ENCODE data around the gene CDC42BPA. TPM values are rescaled to one million over a fixed set of nuclear protein-coding genes. Genes with fewer than 3 reads are reported as not detected.

The CDC42BPA gene
- polyA plus RNA-seq, 1 donor from 2014 or later: 22.9 TPM

DNA sequence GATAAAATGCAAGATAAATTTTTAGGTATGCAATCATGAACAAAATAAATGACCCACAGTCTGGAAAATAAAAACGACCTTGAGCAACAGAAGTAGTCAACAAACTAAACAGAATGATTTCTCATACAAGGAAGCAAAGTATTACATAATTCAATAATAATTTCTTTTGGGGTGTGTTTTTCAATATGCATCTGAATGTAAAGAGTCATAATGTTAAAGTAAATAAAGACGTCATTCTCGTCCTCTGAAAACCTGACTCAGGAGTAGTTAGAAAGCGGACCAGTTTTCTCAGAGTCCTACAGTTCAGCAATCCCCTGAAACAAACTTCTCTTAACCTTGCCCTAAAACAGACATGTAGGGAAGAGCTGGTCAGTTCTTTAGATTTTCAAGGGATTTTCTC lies 18.6 kb downstream of the CDC42BPA start:
- Histone ChIP-seq H4K20me1 (ENCODE audit: insufficient read depth) (no peaks in the 10 kb centered on the region), H3K4me3 (ENCODE audit: low read length) (no peak overlapping the region), H3K9me3 (ENCODE audit: low read length) (no peaks in the 10 kb centered on the region), H3F3A (ENCODE audit: insufficient read depth, low read length, poor library complexity, severe bottlenecking) (no peaks in the 10 kb centered on the region), H3K9ac (ENCODE audit: low read length) (no peak overlapping the region), H3K27me3 (ENCODE audit: insufficient read depth, low read depth, low read length) (no peaks in the 10 kb centered on the region), H3K36me3 (ENCODE audit: insufficient read depth, low read length) (peaks cover 3% of the 10 kb centered on the region), H3K4me2 (ENCODE audit: low read length) (no peak overlapping the region), H3K9me2 (ENCODE audit: insufficient read depth, low read length) (no peaks in the 10 kb centered on the region), H3K27ac (ENCODE audit: low read length) (no peak overlapping the region), H3K79me2 (replicated peaks; ENCODE audit: insufficient read depth, low read length) (peaks cover 36% of the 10 kb centered on the region), H2AFZ (ENCODE audit: low read depth, low read length) (no peak overlapping the region)
- TF ChIP-seq SMC3 (conservative IDR thresholded peaks at IDR 0.05; ENCODE audit: poor library complexity) (no peak), MXI1 (conservative IDR thresholded peaks at IDR 0.05; ENCODE audit: poor library complexity, severe bottlenecking) (no peak), RAD21 (conservative IDR thresholded peaks at IDR 0.05) (no peak), TAF1 (IDR thresholded peaks at IDR 0.05; ENCODE audit: low read depth) (no peak), EZH2 (IDR thresholded peaks at IDR 0.05; ENCODE audit: borderline replicate concordance, insufficient read depth, low read length, poor library complexity, severe bottlenecking) (no peak), POLR2AphosphoS5 (IDR thresholded peaks at IDR 0.05) (no peak), EP300 (conservative IDR thresholded peaks at IDR 0.05; ENCODE audit: poor library complexity, severe bottlenecking) (no peak)
- TF ChIP-seq, protein P1, sequence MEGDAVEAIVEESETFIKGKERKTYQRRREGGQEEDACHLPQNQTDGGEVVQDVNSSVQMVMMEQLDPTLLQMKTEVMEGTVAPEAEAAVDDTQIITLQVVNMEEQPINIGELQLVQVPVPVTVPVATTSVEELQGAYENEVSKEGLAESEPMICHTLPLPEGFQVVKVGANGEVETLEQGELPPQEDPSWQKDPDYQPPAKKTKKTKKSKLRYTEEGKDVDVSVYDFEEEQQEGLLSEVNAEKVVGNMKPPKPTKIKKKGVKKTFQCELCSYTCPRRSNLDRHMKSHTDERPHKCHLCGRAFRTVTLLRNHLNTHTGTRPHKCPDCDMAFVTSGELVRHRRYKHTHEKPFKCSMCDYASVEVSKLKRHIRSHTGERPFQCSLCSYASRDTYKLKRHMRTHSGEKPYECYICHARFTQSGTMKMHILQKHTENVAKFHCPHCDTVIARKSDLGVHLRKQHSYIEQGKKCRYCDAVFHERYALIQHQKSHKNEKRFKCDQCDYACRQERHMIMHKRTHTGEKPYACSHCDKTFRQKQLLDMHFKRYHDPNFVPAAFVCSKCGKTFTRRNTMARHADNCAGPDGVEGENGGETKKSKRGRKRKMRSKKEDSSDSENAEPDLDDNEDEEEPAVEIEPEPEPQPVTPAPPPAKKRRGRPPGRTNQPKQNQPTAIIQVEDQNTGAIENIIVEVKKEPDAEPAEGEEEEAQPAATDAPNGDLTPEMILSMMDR (IDR thresholded peaks at IDR 0.05; ENCODE audit: poor library complexity, severe bottlenecking): no peak
- TF ChIP-seq, protein P2, sequence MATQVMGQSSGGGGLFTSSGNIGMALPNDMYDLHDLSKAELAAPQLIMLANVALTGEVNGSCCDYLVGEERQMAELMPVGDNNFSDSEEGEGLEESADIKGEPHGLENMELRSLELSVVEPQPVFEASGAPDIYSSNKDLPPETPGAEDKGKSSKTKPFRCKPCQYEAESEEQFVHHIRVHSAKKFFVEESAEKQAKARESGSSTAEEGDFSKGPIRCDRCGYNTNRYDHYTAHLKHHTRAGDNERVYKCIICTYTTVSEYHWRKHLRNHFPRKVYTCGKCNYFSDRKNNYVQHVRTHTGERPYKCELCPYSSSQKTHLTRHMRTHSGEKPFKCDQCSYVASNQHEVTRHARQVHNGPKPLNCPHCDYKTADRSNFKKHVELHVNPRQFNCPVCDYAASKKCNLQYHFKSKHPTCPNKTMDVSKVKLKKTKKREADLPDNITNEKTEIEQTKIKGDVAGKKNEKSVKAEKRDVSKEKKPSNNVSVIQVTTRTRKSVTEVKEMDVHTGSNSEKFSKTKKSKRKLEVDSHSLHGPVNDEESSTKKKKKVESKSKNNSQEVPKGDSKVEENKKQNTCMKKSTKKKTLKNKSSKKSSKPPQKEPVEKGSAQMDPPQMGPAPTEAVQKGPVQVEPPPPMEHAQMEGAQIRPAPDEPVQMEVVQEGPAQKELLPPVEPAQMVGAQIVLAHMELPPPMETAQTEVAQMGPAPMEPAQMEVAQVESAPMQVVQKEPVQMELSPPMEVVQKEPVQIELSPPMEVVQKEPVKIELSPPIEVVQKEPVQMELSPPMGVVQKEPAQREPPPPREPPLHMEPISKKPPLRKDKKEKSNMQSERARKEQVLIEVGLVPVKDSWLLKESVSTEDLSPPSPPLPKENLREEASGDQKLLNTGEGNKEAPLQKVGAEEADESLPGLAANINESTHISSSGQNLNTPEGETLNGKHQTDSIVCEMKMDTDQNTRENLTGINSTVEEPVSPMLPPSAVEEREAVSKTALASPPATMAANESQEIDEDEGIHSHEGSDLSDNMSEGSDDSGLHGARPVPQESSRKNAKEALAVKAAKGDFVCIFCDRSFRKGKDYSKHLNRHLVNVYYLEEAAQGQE (IDR thresholded peaks at IDR 0.05; ENCODE audit: borderline replicate concordance): no peak

DNA sequence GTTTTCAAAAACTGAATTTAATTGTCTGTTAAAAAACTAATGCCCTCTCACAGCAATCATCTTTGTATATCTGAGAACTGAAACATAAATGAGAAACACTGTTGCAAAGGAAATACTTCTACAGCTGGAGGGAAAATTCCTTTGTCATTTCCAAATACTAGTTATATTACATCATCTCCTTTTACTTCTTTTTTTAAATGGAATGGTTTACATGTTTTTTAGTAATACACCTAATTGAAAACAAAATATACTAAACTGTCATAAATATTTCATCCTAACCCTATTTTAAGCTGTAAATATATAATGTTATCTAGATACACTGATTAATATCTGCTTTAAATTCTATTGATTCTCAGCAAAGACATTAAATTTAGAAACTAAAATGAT lies 19.1 kb downstream of the CDC42BPA start:
- Histone ChIP-seq H3K27me3 (ENCODE audit: insufficient read depth, low read depth, low read length) (no peaks in the 10 kb centered on the region), H3K9me3 (ENCODE audit: low read length) (no peaks in the 10 kb centered on the region), H3K36me3 (ENCODE audit: insufficient read depth, low read length) (peaks cover 3% of the 10 kb centered on the region), H3K27ac (ENCODE audit: low read length) (no peak overlapping the region), H3K4me2 (ENCODE audit: low read length) (no peak overlapping the region), H4K20me1 (ENCODE audit: insufficient read depth) (no peaks in the 10 kb centered on the region), H3F3A (ENCODE audit: insufficient read depth, low read length, poor library complexity, severe bottlenecking) (no peaks in the 10 kb centered on the region), H3K4me3 (ENCODE audit: low read length) (no peak overlapping the region), H2AFZ (ENCODE audit: low read depth, low read length) (no peak overlapping the region), H3K9ac (ENCODE audit: low read length) (no peak overlapping the region), H3K9me2 (ENCODE audit: insufficient read depth, low read length) (no peaks in the 10 kb centered on the region), H3K79me2 (replicated peaks; ENCODE audit: insufficient read depth, low read length) (peaks cover 37% of the 10 kb centered on the region)
- TF ChIP-seq TAF1 (IDR thresholded peaks at IDR 0.05; ENCODE audit: low read depth): no peak
- TF ChIP-seq, protein P1 (IDR thresholded peaks at IDR 0.05; ENCODE audit: poor library complexity, severe bottlenecking): no peak
- no peak for TF ChIP-seq EP300 (conservative IDR thresholded peaks at IDR 0.05; ENCODE audit: poor library complexity, severe bottlenecking)
- no peak for TF ChIP-seq MXI1 (conservative IDR thresholded peaks at IDR 0.05; ENCODE audit: poor library complexity, severe bottlenecking)
